GM18519 (cell line): ENCODE measurements around the gene CLCN6.
"Not testable (repeated sequence)": the region's sequence is repeated elsewhere in the genome, so short reads cannot be mapped to it uniquely, and the experiment has no call there.

Experiments used
- ATAC-seq: cut with Tn5 transposase; IDR thresholded peaks from one replicate; pipeline ENCODE4 v1.9.1; 2021; ENCODE audit warnings: mild to moderate bottlenecking, moderate library complexity; ENCODE audit not compliant: unreplicated experiment, low FRiP score

CLCN6 gene

DNA sequence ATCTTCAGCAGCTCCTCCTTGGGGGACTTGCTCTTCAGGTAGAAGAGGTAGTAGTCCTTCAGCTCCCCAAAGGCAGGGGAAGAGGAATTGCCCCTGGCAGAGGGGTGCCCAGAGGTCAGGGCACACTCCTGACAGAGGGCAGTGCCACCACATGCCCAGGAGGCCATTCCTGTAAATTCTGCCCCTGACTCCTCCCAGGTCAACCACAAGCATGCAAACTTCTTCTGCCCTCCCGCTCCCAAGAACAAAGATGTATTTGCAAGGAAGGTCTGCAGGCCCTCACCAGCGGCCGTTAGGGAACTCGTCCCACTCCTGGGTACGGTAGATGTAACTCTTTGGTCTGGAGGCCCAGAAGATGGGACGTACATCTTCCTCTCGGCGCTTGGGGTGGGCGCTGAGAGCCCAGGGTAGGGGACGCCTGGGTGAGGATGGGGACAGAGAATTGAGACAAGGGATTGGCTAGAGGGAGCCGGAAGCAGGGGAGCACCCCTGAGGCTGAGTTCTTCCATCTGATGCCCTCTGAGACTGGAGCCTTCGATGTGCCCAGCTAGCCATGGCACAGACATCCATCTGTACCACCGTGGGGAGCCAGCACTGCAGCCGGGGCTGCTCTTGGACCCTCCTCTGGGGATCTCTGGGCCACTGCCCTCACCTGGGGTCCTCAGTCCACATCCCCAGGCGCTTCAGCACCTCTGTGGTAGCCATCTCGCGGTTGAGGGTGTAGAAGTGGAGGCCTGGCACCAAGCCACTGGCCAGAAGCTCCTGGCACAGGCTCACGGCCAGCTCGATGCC lies 11.3 kb upstream of the CLCN6 start:
- no peak for ATAC-seq

DNA sequence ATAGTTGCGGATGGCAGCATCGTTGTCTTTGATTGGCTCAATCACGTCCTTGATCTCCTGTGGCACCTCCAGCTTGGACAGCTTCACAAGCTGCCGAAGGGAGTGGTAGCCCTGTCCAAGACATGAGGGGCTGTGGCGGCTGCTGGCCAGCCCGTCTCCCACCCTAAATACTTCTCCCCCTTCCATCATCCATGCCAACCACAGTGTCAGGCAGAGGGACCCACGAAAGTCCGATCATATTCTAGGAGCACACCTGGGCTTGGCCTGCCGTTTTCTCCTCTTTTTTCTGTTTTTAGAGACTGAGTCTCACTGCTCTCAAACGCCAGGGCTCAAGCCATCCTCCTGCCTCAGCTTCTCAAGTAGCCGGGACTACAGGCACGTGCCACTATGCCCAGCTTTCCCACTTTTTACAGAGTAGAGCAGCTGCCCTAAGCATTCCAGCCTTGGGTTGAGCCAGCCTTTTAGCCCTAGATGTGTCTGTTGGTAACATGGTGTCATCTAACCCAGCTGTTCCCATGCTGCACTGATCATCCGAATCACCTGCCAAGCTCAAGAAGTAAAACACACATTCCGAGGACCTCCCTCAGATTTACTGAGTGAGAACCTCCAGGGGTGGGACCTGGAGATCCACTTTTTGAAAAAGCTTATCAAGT lies 10.6 kb upstream of the CLCN6 start:
- no peak for ATAC-seq

GRCh38 chr1:11796036-11796828 lies 9.8 kb upstream of the CLCN6 start:
- no peak for ATAC-seq

DNA sequence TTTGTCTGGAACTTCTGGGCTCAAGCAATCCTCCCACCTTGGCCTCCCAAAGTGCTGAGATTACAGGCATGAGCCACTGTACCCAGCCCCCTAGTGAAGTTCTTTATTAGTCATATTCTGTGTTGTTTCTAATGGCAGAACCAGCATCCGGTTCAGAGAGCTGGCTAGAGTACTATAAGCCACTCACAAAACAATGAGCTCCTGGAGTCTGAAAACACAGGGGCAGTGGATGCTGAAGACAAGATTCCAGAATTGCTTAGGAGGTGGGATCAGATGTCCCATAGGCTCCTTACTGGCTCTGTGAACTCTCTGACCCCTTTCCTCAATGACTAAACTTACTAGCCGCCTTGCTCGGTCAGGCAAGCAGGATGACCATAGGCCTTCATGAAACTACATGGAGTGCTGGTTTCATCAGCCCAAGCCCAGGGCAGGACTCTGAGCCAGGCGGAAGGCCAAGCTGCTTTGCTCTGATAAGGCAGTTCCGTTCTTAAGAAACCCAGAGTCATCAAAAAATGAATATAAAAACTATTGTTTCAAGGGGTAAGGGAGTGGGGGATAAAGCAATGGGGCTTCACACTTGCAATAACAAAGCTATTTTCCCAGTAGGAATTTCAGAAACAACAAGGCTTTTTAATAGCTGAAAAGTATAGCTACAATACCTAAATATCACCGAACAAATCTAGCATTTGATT lies 8.3 kb upstream of the CLCN6 start:
- no peak for ATAC-seq

DNA sequence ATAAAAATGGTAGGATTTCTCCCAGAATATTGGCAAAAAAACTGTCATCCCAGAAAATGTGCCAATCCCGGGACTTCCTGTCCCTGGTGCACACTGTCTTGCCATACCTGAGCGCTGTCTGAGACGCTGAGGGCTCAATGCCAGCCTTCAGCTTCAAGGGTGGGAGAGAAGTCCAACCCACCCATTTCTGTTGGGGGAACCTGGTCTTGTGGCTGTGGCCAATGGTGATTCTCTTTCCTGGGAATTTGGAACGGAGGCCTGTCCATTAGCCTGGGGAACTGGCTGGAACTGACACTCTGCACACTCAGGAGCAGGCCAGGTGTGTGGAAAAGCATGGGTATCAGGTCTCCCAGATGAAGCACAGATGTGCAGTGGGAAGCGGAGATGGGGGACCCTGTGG lies 6.9 kb upstream of the CLCN6 start:
- ATAC-seq: no peak

GRCh38 chr1:11799896-11800295 lies 6.1 kb upstream of the CLCN6 start:
- no peak for ATAC-seq

- ATAC-seq: no peak
Observed at GRCh38 chr1:11800391-11800755, 5.6 kb upstream of the CLCN6 start.

DNA sequence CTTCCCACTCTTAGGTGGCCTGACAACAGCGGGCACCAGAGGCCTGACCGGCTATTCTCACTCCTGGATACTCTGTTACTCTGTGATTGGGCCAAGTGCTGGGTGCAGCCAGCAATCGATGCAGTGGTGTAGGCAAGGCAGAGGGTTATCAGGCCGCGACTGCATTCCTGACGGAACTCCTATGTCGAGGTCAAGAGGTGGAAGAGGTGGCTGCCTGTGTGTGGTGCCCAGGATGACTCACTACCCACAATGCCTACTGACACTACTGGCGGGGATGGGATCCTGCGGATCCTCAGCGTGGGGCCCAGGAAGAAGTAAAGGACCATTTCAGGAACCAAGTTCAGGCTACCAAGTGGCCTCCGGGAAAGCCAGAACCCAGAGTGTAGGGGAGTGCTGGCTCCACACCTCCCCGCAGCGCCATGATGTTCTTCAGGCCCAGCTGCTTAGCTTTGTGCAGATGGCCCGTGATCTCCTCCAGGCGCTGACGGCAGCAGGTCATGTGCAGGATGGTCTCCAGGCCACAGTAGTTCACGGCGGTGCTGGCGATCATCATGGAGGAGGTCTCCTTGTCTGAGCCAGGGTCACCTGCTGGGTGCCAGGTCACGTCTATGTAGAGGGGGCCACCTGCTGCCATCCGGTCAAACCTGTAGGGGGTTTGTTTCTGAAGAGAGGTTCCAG lies 5.1 kb upstream of the CLCN6 start:
- ATAC-seq: no peak

- no peak for ATAC-seq
Observed at GRCh38 chr1:11802616-11802972, 3.4 kb upstream of the CLCN6 start.

DNA sequence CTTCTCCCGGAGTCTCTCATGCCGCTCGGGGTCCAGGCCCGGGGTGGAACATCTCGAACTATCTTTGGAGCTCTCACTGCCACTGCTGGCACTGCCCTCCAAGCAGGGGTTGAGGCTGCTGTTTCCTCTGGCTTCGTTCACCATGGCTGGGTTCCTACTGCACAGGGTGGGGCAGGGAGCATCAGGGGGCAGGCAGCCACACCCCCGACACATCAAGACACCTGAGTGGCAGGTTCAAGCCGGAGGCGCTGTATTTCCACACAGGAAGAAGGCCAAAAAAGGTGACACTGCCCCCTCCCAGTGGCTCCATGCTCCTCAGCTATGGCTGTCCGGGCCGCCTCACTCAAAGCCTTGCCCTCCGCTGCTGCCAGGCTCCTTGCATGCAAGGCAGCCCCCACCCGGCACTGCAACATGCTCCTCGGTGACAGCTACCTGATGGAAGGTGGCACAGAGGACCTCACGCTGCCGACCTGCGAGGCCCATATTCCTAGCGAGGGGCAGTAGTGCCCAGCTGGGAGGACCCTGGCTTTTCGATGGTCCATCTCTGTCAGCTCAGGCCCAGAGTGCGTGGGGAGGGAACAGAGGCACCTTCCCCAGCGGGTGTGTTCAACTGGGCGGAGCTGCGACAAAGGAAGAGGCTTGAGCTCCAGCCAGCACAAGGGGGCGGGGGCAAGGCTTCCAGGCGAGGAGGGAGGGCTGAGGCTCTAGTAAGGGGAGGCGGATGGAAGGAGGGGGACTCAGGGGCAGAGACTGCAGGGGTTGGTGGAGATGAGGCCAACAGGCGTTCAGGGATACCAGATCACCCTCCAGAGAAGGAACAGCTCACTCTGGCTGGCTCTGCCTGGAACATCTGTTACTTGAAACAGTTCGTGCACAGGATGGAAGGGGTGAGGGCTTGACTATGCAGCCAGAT lies 2.8 kb upstream of the CLCN6 start:
- ATAC-seq: no peak

- not testable (repeated sequence) for ATAC-seq
Observed at GRCh38 chr1:11803924-11804665, 1.9 kb upstream of the CLCN6 start.

GRCh38 chr1:11804666-11805421 lies 1.1 kb upstream of the CLCN6 start:
- ATAC-seq: no peak

DNA sequence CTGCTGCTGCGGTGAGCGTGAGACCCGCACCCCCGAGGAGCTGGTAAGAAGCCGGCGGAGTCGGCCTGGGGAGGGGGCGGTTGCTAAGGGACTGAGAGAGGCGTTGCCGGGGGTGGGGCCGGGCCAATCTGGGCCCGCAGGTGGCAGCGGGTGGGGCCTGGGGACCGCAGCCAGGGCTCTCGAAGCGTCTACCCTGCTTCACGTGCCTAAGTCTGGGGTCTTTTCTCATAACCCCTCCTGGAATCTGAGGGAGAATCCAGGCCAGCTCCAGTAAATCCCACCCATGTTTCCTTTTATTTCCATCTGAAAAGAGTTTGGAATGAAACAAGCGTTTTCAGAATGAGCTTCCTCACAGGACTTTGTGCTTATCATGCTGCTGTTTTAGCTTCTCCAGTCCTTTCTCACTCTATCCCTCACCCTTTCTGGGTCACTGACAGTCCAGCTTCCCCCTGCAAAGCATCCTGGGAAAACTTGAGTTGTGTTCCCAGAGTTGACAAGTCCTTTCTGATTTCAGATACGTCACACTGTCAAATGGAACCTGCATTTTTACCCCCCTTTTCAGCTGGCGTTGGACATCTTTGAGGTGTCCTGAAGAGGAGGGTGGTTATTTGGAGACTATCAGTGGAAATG lies 431 bp downstream of the CLCN6 start:
- ATAC-seq: peak; percentile 17

DNA sequence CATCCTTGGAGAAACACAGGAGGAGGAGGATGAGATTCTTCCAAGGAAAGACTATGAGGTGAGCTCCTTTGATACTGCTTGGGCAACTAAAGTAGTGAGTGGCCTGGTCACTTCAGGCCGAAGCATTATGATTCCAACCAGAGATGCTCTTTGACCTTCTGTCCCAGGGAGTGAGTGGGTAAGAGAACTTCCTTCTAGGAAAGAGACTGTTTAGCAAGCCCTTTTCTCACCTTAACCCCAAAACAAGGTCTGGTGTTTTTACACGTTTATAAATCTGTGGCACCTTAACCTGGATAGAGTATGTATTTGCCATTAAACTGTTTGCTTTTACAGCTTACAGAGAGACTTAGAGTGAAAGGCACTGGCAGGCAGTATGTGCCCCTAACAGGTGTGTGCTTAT lies 1.1 kb downstream of the CLCN6 start:
- ATAC-seq: no peak

DNA sequence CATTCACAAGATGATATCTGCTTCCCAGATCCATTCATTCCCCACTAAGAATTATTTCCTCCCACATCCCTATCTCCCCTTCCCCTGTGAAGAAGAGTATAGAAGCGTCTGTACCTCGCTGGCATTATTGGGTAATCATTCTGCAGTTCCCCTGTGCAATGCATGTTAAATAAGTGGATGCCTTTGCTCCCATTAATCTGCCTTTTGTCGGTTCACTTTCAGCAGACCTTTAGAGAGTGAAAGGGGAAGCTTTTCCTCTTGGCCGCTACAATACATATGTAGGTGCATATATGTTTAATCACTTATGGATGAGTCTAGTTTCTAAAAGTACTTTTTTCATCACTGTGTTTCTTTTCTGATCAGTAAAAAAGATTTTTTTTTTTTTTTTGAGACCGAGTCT lies 7.0 kb downstream of the CLCN6 start:
- no peak for ATAC-seq

GRCh38 chr1:11817192-11817591 lies 11.2 kb downstream of the CLCN6 start:
- no peak for ATAC-seq

GRCh38 chr1:11822091-11822490 lies 16.1 kb downstream of the CLCN6 start:
- no peak for ATAC-seq
